DMS79 (cell line): ENCODE results near the gene GJC2.

Experiments
- DNase-seq: peaks from one replicate; lab custom pipeline; 2025; lab: John Stamatoyannopoulos, UW

Gene GJC2

DNA sequence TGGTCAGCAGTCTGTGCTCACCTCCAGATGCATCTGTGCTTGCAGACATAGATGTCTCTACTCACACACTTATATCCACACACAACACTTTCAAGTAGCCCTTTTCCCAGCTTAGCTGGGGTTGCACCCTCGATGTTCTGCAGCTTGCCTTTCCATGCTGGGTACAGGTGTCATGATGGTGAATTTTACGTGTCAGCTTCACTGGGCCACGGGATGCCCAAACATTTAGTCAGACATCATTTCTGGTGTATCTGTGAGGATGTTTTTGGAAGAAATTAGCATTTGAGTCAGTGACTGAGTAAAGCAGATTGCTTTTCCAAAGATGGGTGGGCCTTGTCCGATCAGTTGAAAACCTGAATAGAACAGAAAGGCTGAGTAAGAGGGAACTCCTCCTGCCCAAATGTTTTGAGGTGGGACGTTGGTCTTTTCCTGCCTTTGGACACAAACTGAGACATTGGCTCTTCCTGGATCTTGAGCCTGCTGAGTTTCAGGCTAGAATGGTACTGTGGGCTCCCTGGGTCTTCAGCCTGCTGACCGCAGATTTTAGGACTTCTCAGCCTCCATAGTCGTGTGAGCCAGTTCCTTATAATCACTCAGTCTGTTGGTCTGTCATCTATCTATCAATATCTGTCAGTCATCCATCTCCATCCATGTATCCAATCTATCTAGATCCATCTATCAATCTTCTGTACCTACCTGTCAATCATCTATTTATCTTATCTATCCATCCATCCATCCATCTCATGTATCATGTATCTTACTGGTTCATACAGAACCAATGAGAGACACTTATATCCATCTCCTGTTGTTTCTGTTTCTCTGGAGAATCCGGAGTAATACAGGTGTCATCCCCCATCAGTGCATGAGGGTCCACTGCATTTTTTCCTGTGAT, 45.4 kb downstream of the GJC2 start:
- no peak for DNase-seq

DNA sequence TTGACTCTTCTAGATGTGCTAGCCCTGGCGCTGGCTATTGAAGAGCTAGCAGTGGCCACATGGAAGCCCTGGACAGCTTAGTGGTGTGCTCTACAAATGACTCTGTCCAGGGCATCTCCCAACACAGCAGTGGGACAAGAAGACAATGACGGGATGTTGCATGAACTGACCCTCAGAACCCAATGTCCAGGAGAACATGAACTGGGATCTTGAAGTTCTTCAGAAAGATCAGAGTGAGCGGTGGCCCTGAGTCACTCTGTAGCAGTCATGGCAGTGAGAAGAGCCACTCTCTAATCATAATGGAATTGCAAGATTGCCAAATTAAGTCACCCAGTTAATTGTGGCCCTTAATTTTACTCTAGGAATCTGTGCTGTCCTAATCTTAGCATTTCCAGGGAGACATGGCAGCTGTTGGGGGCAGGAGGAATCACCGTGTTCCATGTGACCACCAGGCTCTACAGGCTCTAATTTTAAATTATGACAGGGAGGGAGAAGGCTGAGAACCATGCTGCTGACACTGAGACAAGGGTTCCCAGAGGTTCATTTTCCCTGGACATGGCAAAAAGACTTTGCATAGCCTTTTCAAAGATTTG, 47.9 kb downstream of the GJC2 start:
- DNase-seq: no peak

DNA sequence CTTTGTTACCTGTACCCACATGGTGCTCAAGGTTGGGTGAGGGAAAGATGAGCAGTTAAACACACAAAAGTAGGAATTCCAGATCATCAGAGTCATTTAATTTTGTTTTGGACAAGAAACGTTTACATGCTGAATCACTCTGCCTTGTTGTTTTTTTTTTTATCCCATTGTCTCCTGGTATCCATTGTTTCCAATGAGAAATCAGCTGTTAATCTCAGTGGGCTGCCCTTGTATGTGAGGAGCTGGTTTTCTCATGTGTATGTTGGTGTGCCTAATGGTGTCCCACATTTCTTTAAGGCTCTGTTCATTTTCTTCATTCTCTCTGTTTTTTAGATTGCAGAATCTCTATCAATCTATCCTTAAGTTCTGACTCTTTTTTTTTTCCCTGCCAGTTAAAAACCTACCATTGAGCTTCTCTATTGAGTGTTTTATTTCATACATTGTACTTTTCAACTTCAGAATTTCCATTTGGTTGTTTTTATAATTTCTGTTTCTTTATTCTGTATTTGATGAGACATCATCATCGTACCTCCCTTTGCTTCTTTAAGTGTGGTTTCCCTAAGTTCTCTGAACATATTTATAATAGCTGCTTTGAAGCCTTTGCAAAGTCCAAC, 49.4 kb downstream of the GJC2 start:
- DNase-seq: no peak

DNA sequence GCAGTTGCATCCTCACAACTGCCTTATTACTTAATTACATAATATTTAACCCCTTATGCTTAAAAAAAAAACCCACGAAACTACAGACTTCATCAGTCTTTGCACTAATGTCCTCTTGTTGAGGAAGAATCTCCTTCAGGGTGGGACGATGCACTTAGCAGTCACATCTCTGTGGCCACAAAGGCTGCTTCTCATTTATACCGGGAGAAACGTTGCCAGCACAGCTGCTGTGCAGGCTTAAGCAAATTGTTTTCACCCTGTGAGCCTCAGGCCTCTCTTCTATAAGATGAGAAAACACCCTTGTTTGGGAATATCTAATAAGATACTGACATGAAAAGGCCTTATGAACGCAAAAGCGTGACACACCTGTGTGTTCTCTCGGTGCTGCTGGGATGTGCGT, 55.2 kb downstream of the GJC2 start:
- no peak for DNase-seq

DNA sequence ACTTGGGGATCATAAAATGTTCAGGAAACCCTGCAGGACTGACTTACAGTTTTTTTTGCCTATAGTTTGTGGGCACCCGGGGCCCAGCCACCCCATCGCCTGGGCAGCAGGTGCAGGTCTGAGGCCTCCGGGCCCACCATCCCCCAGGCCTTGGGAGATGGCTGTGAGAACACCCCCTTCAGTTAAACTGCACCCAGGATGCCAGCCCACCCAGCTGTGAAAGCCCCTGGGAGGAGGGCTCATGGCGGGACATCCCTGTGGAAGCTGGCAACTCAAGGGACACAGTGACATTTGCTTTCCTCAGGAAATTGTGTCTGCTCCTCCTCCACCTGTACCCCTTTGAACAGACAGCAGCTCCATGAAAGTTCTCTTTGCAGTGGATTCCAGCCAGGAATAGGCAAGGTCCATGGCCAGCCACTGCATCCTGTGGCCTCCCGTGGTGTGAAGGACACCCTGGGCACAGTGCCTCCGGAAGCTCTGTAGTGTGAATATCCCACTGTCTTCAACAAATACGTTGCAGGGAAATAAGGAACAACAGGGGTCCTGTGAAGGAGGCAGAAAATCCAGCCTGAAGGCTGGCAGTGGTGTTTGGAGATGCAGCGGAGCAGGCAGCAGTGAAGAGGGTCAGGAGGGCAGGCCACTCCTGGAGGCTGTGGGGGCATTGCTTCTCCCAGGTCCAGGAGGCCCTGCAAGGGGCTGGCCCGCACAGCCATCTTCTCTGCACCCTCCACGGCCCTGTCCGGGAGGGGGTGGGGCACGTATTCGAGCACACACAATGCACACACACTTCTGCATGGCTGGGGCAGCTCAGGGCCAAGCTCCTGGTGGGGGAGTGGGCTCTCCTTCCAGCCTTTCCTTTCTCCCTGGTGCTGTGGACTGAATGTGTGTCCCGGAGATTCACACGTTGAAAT, 56.1 kb downstream of the GJC2 start:
- DNase-seq: no peak

DNA sequence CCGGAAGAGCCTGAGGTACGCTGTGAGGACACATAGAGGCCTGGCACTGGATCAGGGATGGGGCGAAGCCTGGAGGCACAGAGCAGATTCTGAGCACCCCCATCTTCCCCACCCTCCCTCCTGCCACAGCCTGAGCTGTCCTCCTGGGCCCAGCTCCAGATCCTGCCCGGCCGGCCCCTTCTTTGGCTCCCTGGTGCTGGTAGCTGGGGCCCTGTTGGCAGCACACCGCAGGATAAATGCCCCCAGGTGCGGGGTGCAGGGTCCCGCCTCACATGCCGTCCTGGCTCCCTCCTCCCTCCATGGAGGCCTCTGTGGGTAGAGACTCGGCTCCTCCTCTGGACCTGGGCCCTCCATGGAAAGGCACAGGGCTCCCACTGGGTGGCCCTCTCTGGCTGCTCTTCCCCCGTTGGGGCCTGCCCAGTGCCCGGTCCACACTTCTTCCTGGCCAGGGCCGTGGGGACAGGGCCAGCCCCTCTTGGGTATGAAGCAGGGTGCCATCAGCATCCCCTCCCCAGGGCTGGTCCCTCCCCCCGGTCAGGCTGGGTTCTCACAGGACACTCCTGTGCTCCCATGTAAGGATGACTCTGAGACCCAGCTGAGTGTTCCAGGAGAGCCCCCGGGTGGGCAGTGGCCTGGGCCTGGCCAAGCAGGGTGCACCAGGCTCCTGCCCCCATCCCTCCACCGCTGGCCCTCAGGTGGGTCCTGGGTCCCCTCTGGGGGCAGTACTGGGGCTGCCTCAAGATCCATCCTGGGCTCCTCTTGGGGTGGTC, 57.0 kb downstream of the GJC2 start:
- no peak for DNase-seq

DNA sequence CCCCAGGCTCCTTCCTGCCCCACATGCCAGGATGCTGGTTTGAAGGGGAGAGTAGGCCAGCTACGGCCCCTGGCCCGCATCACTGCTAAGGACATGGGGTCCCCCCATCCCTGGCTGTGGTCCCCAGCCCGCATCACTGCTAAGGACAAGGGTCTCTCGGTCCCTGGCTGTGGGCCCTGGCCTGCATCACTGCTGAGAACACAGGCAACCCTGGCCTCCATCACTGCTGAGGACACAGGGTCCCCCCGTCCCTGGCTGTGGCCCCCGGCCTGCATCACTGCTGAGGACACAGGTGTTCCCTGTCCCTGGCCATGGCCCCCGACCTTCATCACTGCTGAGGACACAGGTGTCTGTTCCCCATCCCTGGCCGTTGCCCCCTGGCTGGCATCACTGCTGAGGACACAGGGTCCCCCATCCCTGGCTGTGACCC, 57.7 kb downstream of the GJC2 start:
- no peak for DNase-seq

DNA sequence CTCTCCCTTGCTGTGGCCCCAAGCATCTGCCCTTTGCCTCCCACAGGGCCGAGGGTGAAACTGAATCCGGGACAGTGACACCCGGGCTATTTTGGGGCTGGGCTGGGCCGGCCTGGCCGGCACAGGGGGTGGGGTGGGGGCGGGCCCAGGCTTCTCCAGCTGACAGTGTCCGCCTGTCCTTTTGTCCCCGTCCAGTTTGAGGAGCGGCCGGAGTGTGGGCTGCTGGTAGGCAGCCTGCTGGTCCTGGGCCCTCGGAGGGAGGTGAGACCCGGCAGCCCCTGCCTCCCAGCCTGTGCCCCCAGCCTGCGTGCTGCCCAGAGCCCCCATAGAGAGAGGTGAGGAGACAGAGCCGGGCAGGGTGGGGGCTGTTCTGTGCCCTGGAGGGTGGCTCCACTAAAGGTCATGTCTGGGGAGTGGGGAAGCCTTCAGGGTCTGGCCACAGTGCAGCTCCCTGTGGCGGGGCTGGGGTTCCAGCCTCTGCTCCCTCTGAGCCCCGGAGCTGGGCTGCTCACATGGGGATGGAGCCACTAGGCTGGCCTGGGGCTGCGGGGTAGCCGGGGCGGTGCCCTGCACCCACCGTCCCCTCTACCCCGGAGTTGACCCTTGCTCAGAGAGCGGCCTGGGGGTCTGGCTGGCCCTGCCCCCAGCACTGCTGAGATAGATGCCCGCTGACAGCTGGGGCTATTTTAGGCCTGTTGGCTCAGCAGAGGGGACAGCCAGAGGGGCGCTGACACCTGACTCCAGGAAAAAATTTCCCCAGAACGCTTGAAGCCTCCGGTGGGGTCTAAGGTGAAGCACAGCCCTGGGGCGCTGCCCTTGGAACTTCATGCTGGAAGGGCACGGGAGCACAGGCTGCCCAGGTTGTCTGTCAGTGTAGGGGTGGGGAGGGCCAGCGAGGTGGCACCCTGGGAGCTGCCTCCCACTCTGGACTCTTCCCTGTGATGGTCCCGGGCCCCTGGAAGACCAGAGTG, 58.4 kb downstream of the GJC2 start, which contains the start of gene OBSCN:
TSS of gene OBSCN (plus strand) at position 194 of the 971 bp plus-strand sequence. CDS start 3,740 bp downstream, outside the sequence.
- no peak for DNase-seq

DNA sequence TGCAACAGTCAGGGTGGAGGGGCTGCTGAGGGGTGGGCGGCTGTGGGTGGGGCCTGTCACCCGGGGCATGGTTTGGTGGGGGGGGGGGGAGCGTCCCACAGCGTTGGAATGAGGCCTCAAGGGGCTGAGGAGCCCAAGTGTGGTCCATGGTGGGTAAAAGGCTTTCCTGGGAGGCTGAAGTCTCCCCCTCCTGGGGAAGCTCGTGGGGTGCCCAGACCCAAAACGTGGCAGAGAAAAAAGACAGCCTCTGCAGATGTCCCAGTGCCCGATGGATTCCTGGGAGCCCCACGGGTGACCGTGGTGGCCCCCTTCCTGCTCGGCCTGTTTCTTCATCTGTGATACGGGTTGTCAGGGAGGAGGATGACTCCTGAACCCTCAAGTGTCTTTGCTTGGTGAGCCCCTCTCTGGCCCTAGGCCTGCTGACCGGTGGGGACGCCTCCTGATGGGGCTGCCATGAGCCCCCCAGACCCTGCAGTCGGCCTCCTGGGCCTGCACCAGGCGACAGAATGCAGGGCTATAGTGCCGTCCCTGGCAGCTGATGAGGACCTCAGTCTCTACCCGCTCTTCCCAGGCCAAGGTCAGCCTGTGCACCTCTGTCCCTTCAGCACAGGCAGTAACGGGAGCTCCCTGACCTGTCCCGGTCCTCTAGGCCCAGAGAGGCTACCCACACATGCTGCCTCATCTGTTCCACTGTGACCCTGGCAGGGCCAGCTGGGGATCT, 59.3 kb downstream of the GJC2 start:
- DNase-seq: no peak
